Measurements from ENCODE around the gene CD99L2. TPM values are rescaled to one million over a fixed set of nuclear protein-coding genes. Genes with fewer than 3 reads are reported as not detected.

The CD99L2 gene
- total and polyA plus RNA-seq, 2 experiments from 2014 or later, result 37.9 to 71.7 TPM

GRCh38 chrX:150870029-150870428 is 28.4 kb downstream of the CD99L2 start:
- H2AFZ ChIP-seq, result no peak overlapping the region
- H3K36me3 ChIP-seq (ENCODE audit: low read depth), result no peaks in the 10 kb centered on the region
- no peaks in the 10 kb centered on the region for H3K9me2 ChIP-seq (ENCODE audit: insufficient read depth)
- TF ChIP-seq EZH2phosphoT487 (IDR thresholded peaks at IDR 0.05; ENCODE audit: insufficient read depth, low read depth), result no peak
- no peak for TF ChIP-seq EZH2 (IDR thresholded peaks at IDR 0.05; ENCODE audit: insufficient read depth, poor library complexity, severe bottlenecking)
- in situ Hi-C loops (cut with MboI), result no loop called here
- H4K20me1 ChIP-seq (ENCODE audit: insufficient read depth), result no peaks in the 10 kb centered on the region
- H3K4me2 ChIP-seq (ENCODE audit: unreplicated experiment), result no peak overlapping the region
- no peak overlapping the region for H3K9ac ChIP-seq
- H3K79me2 ChIP-seq (ENCODE audit: insufficient read depth), result 0 out of 2 replicates have a peak, but pooled peaks cover 8% of the 10 kb centered on the region
- no peaks in the 10 kb centered on the region for H3K27me3 ChIP-seq (replicated peaks; ENCODE audit: insufficient read depth)
- no peak overlapping the region for H3K27ac ChIP-seq
- H3F3A ChIP-seq (ENCODE audit: insufficient read depth), result no peaks in the 10 kb centered on the region
- H3K4me1 ChIP-seq (ENCODE audit: insufficient read depth), result no peaks in the 10 kb centered on the region
- H3K9me3 ChIP-seq (ENCODE audit: low read depth), result no peaks in the 10 kb centered on the region
- 38 to 45% methylated on average over 4 of the region's 4 CpGs for WGBS, 2 experiments (ENCODE audit: low coverage in 1 of 2, low lambda C conversion rate in 2 of 2, missing lambda C conversion rate in 2 of 2)
- H3K4me3 ChIP-seq, result no peak overlapping the region
- DNase-seq, result peak; percentile 2

GRCh38 chrX:150869450-150869849 is 29.0 kb downstream of the CD99L2 start:
- no peaks in the 10 kb centered on the region for H3F3A ChIP-seq (ENCODE audit: insufficient read depth)
- 48 to 53% methylated on average over 3 of the region's 3 CpGs for WGBS, 2 experiments (ENCODE audit: low coverage in 1 of 2, low lambda C conversion rate in 2 of 2, missing lambda C conversion rate in 2 of 2)
- peak; percentile 6 for DNase-seq
- no peak overlapping the region for H3K4me3 ChIP-seq
- H3K9me3 ChIP-seq (ENCODE audit: low read depth), result no peaks in the 10 kb centered on the region
- no peaks in the 10 kb centered on the region for H3K9me2 ChIP-seq (ENCODE audit: insufficient read depth)
- no peak overlapping the region for H3K9ac ChIP-seq
- H3K4me2 ChIP-seq (ENCODE audit: unreplicated experiment), result no peak overlapping the region
- H4K20me1 ChIP-seq (ENCODE audit: insufficient read depth), result no peaks in the 10 kb centered on the region
- no peak overlapping the region for H2AFZ ChIP-seq
- H3K4me1 ChIP-seq (ENCODE audit: insufficient read depth), result no peaks in the 10 kb centered on the region
- 0 out of 2 replicates have a peak, but pooled peaks cover 8% of the 10 kb centered on the region for H3K79me2 ChIP-seq (ENCODE audit: insufficient read depth)
- in situ Hi-C loops (cut with MboI), result no loop called here
- TF ChIP-seq EZH2 (IDR thresholded peaks at IDR 0.05; ENCODE audit: insufficient read depth, poor library complexity, severe bottlenecking) (no peak), EZH2phosphoT487 (IDR thresholded peaks at IDR 0.05; ENCODE audit: insufficient read depth, low read depth) (no peak)
- no peak overlapping the region for H3K27ac ChIP-seq
- H3K27me3 ChIP-seq (replicated peaks; ENCODE audit: insufficient read depth), result no peaks in the 10 kb centered on the region
- H3K36me3 ChIP-seq (ENCODE audit: low read depth), result no peaks in the 10 kb centered on the region

GRCh38 chrX:150868625-150869024 is 29.8 kb downstream of the CD99L2 start:
- H3K27ac ChIP-seq, result no peak overlapping the region
- 15 to 20% methylated on average over 2 of the region's 2 CpGs for WGBS, 2 experiments (ENCODE audit: low coverage in 1 of 2, low lambda C conversion rate in 2 of 2, missing lambda C conversion rate in 2 of 2)
- no peaks in the 10 kb centered on the region for H4K20me1 ChIP-seq (ENCODE audit: insufficient read depth)
- H3K4me3 ChIP-seq, result no peak overlapping the region
- in situ Hi-C loops (cut with MboI), result no loop called here
- H3F3A ChIP-seq (ENCODE audit: insufficient read depth), result no peaks in the 10 kb centered on the region
- no peaks in the 10 kb centered on the region for H3K9me2 ChIP-seq (ENCODE audit: insufficient read depth)
- H2AFZ ChIP-seq, result no peak overlapping the region
- no peaks in the 10 kb centered on the region for H3K36me3 ChIP-seq (ENCODE audit: low read depth)
- no peak overlapping the region for H3K4me2 ChIP-seq (ENCODE audit: unreplicated experiment)
- TF ChIP-seq EZH2 (IDR thresholded peaks at IDR 0.05; ENCODE audit: insufficient read depth, poor library complexity, severe bottlenecking) (no peak), EZH2phosphoT487 (IDR thresholded peaks at IDR 0.05; ENCODE audit: insufficient read depth, low read depth) (no peak)
- no peaks in the 10 kb centered on the region for H3K4me1 ChIP-seq (ENCODE audit: insufficient read depth)
- H3K9ac ChIP-seq, result no peak overlapping the region
- no peak for DNase-seq
- H3K79me2 ChIP-seq (ENCODE audit: insufficient read depth), result 0 out of 2 replicates have a peak, but pooled peaks cover 8% of the 10 kb centered on the region
- no peaks in the 10 kb centered on the region for H3K27me3 ChIP-seq (replicated peaks; ENCODE audit: insufficient read depth)
- H3K9me3 ChIP-seq (ENCODE audit: low read depth), result no peaks in the 10 kb centered on the region

DNA sequence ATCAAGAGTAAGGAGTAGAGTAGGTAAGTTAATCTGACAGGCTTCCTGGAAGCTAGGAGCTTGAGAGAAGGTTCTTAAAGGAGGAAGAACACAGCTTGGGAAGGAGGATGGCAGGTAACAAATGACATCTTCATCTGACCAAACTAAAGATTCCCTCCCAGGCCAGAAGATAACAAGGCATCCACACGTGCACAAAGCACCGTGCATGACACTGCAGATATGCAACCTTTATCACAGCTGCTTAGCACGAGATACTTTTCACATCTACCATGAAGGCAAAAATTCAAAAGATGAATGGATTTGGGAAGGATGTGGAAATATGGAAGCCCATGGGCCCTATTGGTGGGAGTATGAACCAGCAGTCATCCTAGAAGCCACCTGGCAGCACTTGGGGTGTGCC is 34.3 kb downstream of the CD99L2 start:
- Histone ChIP-seq H3K4me3 (no peak overlapping the region), H3K79me2 (ENCODE audit: insufficient read depth) (no peaks in the 10 kb centered on the region), H3K36me3 (ENCODE audit: low read depth) (no peaks in the 10 kb centered on the region), H3K27me3 (replicated peaks; ENCODE audit: insufficient read depth) (no peaks in the 10 kb centered on the region), H3K9me2 (ENCODE audit: insufficient read depth) (no peaks in the 10 kb centered on the region), H2AFZ (no peak overlapping the region), H3K27ac (no peak overlapping the region), H3K4me1 (ENCODE audit: insufficient read depth) (no peaks in the 10 kb centered on the region), H3K9me3 (ENCODE audit: low read depth) (no peaks in the 10 kb centered on the region), H3F3A (ENCODE audit: insufficient read depth) (no peaks in the 10 kb centered on the region), H4K20me1 (ENCODE audit: insufficient read depth) (no peaks in the 10 kb centered on the region), H3K9ac (no peak overlapping the region), H3K4me2 (ENCODE audit: unreplicated experiment) (no peak overlapping the region)
- 96 to 97% methylated on average over 3 of the region's 3 CpGs for WGBS, 2 experiments (ENCODE audit: low coverage in 1 of 2, low lambda C conversion rate in 2 of 2, missing lambda C conversion rate in 2 of 2)
- in situ Hi-C loops (cut with MboI), result no loop called here
- TF ChIP-seq EZH2 (IDR thresholded peaks at IDR 0.05; ENCODE audit: insufficient read depth, poor library complexity, severe bottlenecking) (no peak), EZH2phosphoT487 (IDR thresholded peaks at IDR 0.05; ENCODE audit: insufficient read depth, low read depth) (no peak)
- DNase-seq, result no peak

DNA sequence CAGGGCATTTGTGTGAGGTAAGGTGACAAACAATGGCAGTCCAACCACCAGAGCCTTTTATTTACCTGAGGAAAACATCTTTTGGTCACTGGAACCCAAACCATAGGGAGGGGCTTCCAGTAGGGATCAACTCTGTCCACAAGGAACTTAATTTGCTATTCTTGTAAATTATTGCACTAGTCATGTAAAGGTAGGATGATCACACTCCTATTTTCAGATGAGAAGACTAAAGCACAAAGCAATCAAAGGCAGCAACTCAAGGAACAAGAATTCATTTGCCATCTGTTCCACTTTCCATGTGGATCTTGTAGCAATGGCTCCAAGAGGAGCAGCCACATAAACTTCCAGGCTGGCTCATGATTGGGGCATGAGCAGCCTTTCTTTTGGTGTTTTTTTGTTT is 35.3 kb downstream of the CD99L2 start:
- H4K20me1 ChIP-seq (ENCODE audit: insufficient read depth), result no peaks in the 10 kb centered on the region
- no peaks in the 10 kb centered on the region for H3K27me3 ChIP-seq (replicated peaks; ENCODE audit: insufficient read depth)
- in situ Hi-C loops (cut with MboI), result no loop called here
- no peak overlapping the region for H3K9ac ChIP-seq
- TF ChIP-seq EZH2phosphoT487 (IDR thresholded peaks at IDR 0.05; ENCODE audit: insufficient read depth, low read depth) (no peak), EZH2 (IDR thresholded peaks at IDR 0.05; ENCODE audit: insufficient read depth, poor library complexity, severe bottlenecking) (no peak)
- H3K27ac ChIP-seq, result no peak overlapping the region
- no peaks in the 10 kb centered on the region for H3K9me3 ChIP-seq (ENCODE audit: low read depth)
- no peak overlapping the region for H2AFZ ChIP-seq
- no peak overlapping the region for H3K4me3 ChIP-seq
- H3F3A ChIP-seq (ENCODE audit: insufficient read depth), result no peaks in the 10 kb centered on the region
- H3K4me1 ChIP-seq (ENCODE audit: insufficient read depth), result no peaks in the 10 kb centered on the region
- no peaks in the 10 kb centered on the region for H3K36me3 ChIP-seq (ENCODE audit: low read depth)
- H3K79me2 ChIP-seq (ENCODE audit: insufficient read depth), result no peaks in the 10 kb centered on the region
- no peaks in the 10 kb centered on the region for H3K9me2 ChIP-seq (ENCODE audit: insufficient read depth)
- H3K4me2 ChIP-seq (ENCODE audit: unreplicated experiment), result no peak overlapping the region
- no peak for DNase-seq

Data from GM23248 (cell line).